Osteocyte (in vitro differentiated cells): ENCODE data around the gene MS4A18. TPM values are rescaled to one million over a fixed set of nuclear protein-coding genes. Genes with fewer than 3 reads are reported as not detected.

Experiments used
- DNase-seq: peaks from one replicate; pipeline ENCODE4 v3.0.0; 2021; ENCODE audit warnings: mixed read lengths; ENCODE audit not compliant: unreplicated experiment; ENCODE audit errors: extremely low spot score
- H3K27ac Mint-ChIP-seq: one replicate; pipeline ENCODE4 v1.8.0; 2021; ENCODE audit warnings: mild to moderate bottlenecking, mixed read lengths; ENCODE audit not compliant: unreplicated experiment
- H3K27me3 Mint-ChIP-seq: one replicate; pipeline ENCODE4 v1.8.0; 2021; ENCODE audit warnings: mixed read lengths; ENCODE audit not compliant: unreplicated experiment
- H3K36me3 Mint-ChIP-seq: one replicate; pipeline ENCODE4 v1.8.0; 2021; ENCODE audit warnings: mixed read lengths; ENCODE audit not compliant: unreplicated experiment
- H3K4me1 Mint-ChIP-seq: one replicate; pipeline ENCODE4 v1.8.0; 2021; ENCODE audit warnings: mixed read lengths; ENCODE audit not compliant: unreplicated experiment
- H3K4me3 Mint-ChIP-seq: one replicate; pipeline ENCODE4 v1.8.0; 2021; ENCODE audit warnings: mild to moderate bottlenecking, moderate library complexity, mixed read lengths; ENCODE audit not compliant: unreplicated experiment
- H3K9me3 Mint-ChIP-seq: one replicate; pipeline ENCODE4 v1.8.0; 2021; ENCODE audit warnings: mixed read lengths; ENCODE audit not compliant: unreplicated experiment
- total RNA-seq: library from RNA; stranded (reverse); gene quantifications from 2 replicates; pipeline ENCODE4 v1.2.1, GENCODE V29; 2021
- TF ChIP-seq, protein P1 (sequence below): fragments of 200-600 bp; sonication (generic); IDR thresholded peaks from 2 replicates; pipeline ENCODE4 v1.5.0; 2021; ENCODE audit warnings: antibody characterized with exemption, mild to moderate bottlenecking, moderate library complexity

Gene MS4A18
- total RNA-seq, 1 donor from 2014 or later = not detected

- no peaks in the 10 kb centered on the region for H3K36me3 Mint-ChIP-seq
- no peaks in the 10 kb centered on the region for H3K4me1 Mint-ChIP-seq
- H3K27ac Mint-ChIP-seq = no peak overlapping the region
- peaks cover 18% of the 10 kb centered on the region for H3K27me3 Mint-ChIP-seq
- no peak for DNase-seq
- no peak overlapping the region for H3K4me3 Mint-ChIP-seq
- TF ChIP-seq, protein P1, sequence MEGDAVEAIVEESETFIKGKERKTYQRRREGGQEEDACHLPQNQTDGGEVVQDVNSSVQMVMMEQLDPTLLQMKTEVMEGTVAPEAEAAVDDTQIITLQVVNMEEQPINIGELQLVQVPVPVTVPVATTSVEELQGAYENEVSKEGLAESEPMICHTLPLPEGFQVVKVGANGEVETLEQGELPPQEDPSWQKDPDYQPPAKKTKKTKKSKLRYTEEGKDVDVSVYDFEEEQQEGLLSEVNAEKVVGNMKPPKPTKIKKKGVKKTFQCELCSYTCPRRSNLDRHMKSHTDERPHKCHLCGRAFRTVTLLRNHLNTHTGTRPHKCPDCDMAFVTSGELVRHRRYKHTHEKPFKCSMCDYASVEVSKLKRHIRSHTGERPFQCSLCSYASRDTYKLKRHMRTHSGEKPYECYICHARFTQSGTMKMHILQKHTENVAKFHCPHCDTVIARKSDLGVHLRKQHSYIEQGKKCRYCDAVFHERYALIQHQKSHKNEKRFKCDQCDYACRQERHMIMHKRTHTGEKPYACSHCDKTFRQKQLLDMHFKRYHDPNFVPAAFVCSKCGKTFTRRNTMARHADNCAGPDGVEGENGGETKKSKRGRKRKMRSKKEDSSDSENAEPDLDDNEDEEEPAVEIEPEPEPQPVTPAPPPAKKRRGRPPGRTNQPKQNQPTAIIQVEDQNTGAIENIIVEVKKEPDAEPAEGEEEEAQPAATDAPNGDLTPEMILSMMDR = no peak
- no peaks in the 10 kb centered on the region for H3K9me3 Mint-ChIP-seq
These were observed 9.8 kb downstream of the MS4A18 start for GRCh38 chr11:60734279-60734678.

- TF ChIP-seq, protein P1 = no peak
- Mint-ChIP-seq H3K9me3 (peaks cover 6% of the 10 kb centered on the region), H3K27ac (no peak overlapping the region), H3K4me3 (no peak overlapping the region), H3K4me1 (no peaks in the 10 kb centered on the region), H3K27me3 (peaks cover 10% of the 10 kb centered on the region), H3K36me3 (no peaks in the 10 kb centered on the region)
- no peak for DNase-seq
These were observed 14.6 kb downstream of the MS4A18 start for GRCh38 chr11:60739114-60739513.

GRCh38 chr11:60740573-60740972, 16.1 kb downstream of the MS4A18 start:
- Mint-ChIP-seq H3K4me1 (no peaks in the 10 kb centered on the region), H3K9me3 (peaks cover 6% of the 10 kb centered on the region), H3K27me3 (peaks cover 15% of the 10 kb centered on the region), H3K36me3 (no peaks in the 10 kb centered on the region), H3K27ac (no peak overlapping the region), H3K4me3 (no peak overlapping the region)
- TF ChIP-seq, protein P1 = no peak
- DNase-seq = no peak

DNA sequence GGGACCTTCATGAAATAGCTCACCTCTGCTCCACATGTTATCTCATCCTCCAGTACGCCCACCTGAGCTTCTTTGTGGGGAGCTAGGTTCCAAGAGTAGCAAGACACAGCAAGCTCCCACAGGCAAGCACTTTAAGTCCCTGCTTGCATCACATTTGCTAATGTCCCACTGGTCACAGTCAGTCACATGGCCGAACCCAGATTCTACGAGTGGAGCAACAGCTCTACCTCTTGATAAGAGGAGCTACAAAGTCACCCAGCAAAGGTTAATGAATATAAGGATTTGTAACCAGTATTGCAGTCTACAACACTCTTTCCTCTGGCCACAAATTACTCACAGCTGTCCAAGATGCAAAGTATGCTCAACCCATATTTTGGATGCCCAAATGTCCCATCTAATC, 16.9 kb downstream of the MS4A18 start:
- Mint-ChIP-seq H3K27me3 (peaks cover 10% of the 10 kb centered on the region), H3K4me3 (no peak overlapping the region), H3K4me1 (no peaks in the 10 kb centered on the region), H3K27ac (no peak overlapping the region), H3K36me3 (no peaks in the 10 kb centered on the region), H3K9me3 (peaks cover 6% of the 10 kb centered on the region)
- TF ChIP-seq, protein P1 = no peak
- DNase-seq = no peak

- Mint-ChIP-seq H3K4me3 (no peak overlapping the region), H3K36me3 (no peaks in the 10 kb centered on the region), H3K27me3 (peaks cover 8% of the 10 kb centered on the region), H3K4me1 (no peaks in the 10 kb centered on the region), H3K27ac (no peak overlapping the region), H3K9me3 (peaks cover 6% of the 10 kb centered on the region)
- DNase-seq = no peak
- TF ChIP-seq, protein P1 = no peak
These were observed 18.5 kb downstream of the MS4A18 start for GRCh38 chr11:60743058-60743457.
